NCI-H1930 (cell line): ENCODE measurements around the gene MAGIX.

Source experiments
- DNase-seq, 2 experiments: peaks; one replicate each; lab custom pipeline; 2025; lab: John Stamatoyannopoulos, UW

MAGIX gene

GRCh38 chrX:49206543-49206942, 44.0 kb downstream of the MAGIX start:
- no peak for DNase-seq

- no peak for DNase-seq
Observed at GRCh38 chrX:49208399-49208798, 45.8 kb downstream of the MAGIX start.

GRCh38 chrX:49209434-49210251, 47.1 kb downstream of the MAGIX start:
- DNase-seq = no peak

GRCh38 chrX:49210406-49210805, 47.8 kb downstream of the MAGIX start:
- no peak for DNase-seq

GRCh38 chrX:49211074-49211473, 48.5 kb downstream of the MAGIX start:
- DNase-seq = no peak

- DNase-seq = no peak
Observed at GRCh38 chrX:49212209-49212608, 49.7 kb downstream of the MAGIX start.

- DNase-seq = no peak
Observed at GRCh38 chrX:49212861-49213260, 50.3 kb downstream of the MAGIX start.

GRCh38 chrX:49214416-49214815, 51.9 kb downstream of the MAGIX start:
- no peak for DNase-seq

- no peak for DNase-seq
Observed at GRCh38 chrX:49214996-49215526, 52.5 kb downstream of the MAGIX start.
